GM18520 (cell line): ENCODE data around the gene RSL1D1.
A peak's percentile ranks its signal among the peaks of the same experiment; 100 is the strongest.
"Not testable (repeated sequence)": the region's sequence is repeated elsewhere in the genome, so short reads cannot be mapped to it uniquely, and the experiment has no call there.

Source experiments
- ATAC-seq: cut with Tn5 transposase; IDR thresholded peaks from one replicate; pipeline ENCODE4 v1.9.1; 2021; ENCODE audit not compliant: unreplicated experiment

The RSL1D1 gene

DNA sequence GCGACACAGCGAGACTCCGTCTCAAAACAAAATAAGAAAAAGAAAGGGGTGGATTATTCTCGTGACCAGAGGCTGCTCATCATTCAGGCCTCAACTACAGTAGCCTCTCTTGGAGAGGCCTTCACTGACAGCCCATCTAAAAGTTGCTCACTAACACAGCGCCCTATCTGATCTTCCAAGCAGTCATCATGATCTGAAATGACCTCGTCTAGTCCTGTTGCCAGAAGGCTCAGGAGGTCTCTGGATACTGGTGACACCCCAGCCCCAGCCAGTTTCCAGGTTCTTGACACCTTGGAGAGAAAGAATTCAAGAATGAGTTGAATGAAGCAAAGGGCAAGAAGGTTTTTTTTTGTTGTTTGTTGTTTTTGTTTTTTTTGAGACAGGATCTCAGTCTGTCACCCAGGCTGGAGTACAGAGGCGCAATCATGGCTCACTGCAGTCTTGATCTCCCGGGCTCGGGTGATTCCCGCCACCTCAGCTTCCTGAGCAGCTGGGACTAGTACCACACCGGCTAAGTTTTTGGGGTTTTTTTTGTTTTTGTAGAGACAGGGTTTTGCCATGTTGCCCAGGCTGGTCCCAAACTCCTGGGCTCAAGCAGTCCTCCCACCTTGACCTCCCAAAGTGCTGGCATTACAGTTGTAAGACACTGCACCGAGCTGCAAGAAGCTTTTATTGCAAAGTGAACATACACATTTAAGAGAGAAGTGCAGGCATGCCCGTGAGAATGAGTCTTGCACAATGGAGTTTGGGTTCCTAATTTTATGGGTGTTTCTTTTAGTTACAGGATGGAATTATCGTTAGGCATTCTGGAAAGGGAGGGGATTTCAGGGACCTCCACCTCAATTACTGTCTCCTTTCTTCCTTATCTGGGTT, 51.6 kb downstream of the RSL1D1 start:
- ATAC-seq = no peak

GRCh38 chr16:11799017-11799381, 52.3 kb downstream of the RSL1D1 start:
- no peak for ATAC-seq

- ATAC-seq = peak; percentile 3
Observed at GRCh38 chr16:11797957-11798299, 53.4 kb downstream of the RSL1D1 start.

GRCh38 chr16:11797166-11797956, 54.0 kb downstream of the RSL1D1 start, which contains the start of gene ZC3H7A:
Gene ZC3H7A (minus strand): TSS chr16:11797258. CDS start chr16:11782354, 14,904 bp downstream.
- ATAC-seq = peak; percentile 85

DNA sequence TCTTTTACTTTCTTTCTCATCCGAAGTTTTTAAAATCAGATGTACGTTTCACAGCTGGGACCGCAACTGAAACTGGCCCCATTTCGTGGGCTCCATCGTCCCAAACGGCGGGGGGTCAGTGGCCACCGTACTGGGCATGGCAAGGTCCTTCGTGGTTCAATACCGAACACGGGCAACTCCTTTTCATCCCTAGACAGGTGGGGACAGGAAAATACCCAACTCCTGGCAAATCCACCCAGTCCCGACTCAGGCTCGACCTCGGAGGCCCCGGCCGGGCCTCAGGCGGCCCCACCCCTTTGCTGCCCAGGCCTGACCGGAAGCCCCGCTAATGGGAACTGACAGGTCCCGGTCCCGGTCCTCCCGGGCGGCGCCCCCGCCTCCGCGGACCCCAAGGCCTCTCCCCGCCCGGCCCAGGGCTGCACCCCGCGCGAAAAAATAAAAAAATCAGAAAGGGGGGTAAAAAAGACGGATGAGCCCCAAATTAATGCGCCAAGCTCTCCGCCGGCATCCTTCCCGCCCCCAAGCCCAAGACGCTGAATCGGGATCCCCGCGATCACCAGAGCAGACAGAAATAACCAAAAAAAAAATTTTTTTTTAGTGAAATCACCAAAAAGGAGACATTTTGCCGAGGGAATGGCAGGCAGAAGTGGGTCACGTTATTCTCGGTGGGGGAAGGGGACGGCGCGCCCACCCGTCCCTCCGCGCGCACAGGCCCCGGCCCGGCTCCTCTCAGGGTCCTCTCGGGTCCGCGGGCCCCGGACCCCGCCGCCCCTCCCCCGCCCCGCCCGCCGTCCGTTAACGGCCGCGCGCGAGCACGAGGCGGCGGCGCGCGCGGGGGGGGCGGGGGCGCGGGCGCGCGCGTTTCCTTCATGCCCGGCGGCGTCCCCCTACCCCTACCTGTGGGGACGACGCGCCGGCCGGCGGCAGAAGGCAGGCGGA, 54.8 kb downstream of the RSL1D1 start:
- ATAC-seq = no peak

- no peak for ATAC-seq
Observed at GRCh38 chr16:11795887-11796226, 55.5 kb downstream of the RSL1D1 start.

DNA sequence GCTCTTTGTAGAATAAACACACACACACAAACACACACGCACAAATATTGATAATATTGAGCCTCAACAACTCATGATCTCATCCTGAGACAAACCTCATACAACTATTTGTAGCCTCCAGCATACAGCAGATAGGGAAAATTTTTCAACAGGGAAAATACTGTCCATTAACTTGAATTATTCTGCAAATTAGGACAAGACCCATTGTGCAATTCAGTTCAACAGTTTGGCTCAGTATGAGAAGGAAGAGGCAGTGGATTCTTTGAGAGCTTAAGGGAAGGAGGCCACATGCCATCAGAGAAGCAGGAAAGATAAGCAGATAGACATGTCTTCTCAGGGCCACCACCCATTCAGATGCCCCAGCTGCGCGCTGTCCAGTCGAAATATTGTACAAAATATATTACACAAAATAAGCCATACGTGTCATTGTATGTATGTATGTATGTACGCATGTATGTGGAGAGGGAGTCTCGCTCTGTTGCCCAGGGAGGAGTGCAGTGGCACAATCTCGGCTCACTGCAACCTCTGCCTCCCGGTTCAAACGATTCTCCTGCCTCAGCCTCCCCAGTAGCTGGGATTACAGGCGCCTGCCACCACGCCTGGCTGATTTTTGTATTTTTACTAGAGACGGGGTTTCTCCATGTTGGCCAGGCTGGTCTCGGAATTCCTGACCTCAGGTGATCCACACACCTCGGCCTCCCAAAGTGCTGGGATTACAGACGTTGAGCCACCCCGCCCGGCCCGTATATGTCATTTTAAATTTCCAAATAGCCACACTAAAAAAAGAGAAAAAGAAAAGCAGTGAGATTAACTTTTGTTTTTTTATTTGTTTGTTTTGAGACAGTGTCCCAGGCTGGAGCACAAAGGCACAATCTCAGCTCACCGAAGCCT, 56.1 kb downstream of the RSL1D1 start:
- ATAC-seq = no peak

DNA sequence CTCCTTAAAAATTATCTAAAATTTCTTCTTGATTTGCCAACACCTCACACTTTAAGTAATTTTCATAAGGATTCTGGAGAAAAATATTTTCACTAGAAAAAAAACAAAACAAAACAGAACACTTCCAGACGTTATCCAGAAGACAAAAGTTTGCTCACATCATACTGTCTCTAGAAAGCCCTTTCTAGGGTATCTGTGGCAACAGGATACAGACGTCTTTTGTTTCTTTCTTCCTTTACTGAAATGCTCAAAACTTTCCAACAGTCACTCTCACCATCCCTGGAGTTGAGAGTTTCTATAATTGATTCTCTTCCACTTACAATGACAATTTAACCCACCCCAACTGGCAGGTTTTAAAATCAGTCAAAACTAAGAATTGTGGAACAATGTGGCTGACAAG, 56.9 kb downstream of the RSL1D1 start:
- no peak for ATAC-seq

GRCh38 chr16:11793840-11794239, 57.5 kb downstream of the RSL1D1 start:
- ATAC-seq = no peak

GRCh38 chr16:11792410-11793241, 58.7 kb downstream of the RSL1D1 start:
- no peak for ATAC-seq

- ATAC-seq = no peak
Observed at GRCh38 chr16:11791144-11791828, 60.1 kb downstream of the RSL1D1 start.

- no peak for ATAC-seq
Observed at GRCh38 chr16:11788914-11789313, 62.4 kb downstream of the RSL1D1 start.

- ATAC-seq = not testable (repeated sequence)
Observed at GRCh38 chr16:11784980-11785599, 66.3 kb downstream of the RSL1D1 start.

DNA sequence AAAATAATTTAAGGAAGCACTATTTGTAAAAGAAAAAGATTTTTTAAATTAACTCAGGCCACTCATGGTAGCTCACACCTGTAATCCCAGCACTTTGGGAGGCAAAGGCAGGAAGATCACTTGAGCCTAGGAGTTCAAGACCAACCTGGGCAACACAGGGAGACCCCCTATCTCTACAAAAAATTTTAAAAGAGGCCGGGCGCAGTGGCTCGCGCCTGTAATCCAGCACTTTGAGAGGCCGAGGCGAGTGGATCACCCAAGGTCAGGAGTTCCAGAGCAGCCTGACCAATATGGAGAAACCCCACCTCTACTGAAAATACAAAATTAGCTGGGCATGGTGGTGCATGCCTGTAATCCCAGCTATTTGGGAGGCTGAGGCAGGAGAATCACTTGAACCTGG, 67.0 kb downstream of the RSL1D1 start:
- ATAC-seq = not testable (repeated sequence)

- no peak for ATAC-seq
Observed at GRCh38 chr16:11784038-11784369, 67.3 kb downstream of the RSL1D1 start.
